ENCODE results near the gene ABI1.

- TF ChIP-seq CTCF (IDR thresholded peaks at IDR 0.05; ENCODE audit: insufficient read depth, low read length): no peak
- TF ChIP-seq REST (IDR thresholded peaks at IDR 0.05; ENCODE audit: insufficient replicate concordance, low read depth): no peak
These were observed 25.7 kb downstream of the ABI1 start for GRCh38 chr10:26835025-26835424.

All from HL-60 (cell line).